A549 (cell line): ENCODE data around the gene CD9.
A peak's percentile ranks its signal among the peaks of the same experiment; 100 is the strongest.

Experiments used
- CTCF ChIP-seq: fragments of >200 bp; sonication (Bioruptor Twin); formaldehyde crosslinking; IDR thresholded peaks from 3 replicates; pipeline ENCODE4 v1.5.1; 2016
- EHMT2 ChIP-seq: fragments of 200-600 bp; sonication (generic); IDR thresholded peaks from 2 replicates; pipeline ENCODE4 v1.6.1; 2016; ENCODE audit warnings: antibody characterized with exemption, low read depth, mild to moderate bottlenecking, moderate library complexity
- HEYL ChIP-seq: fragments of 250-450 bp; sonication (Bioruptor Pico); IDR thresholded peaks from 2 replicates; pipeline ENCODE4 v1.8.0; 2021; ENCODE audit warnings: mild to moderate bottlenecking, moderate library complexity
- JUN ChIP-seq, 2 experiments: fragments of >200 bp; sonication (Bioruptor Twin); formaldehyde crosslinking; IDR thresholded peaks; 2 replicates in 1 of 2; 3 replicates in 1 of 2; pipeline ENCODE4 v1.6.1; 2016 to 2017
- RAD21 ChIP-seq, 2 experiments: fragments of >200 bp in 1 of 2; sonication (Bioruptor Twin) in 1 of 2; formaldehyde crosslinking in 1 of 2; IDR thresholded peaks in 1 of 2; conservative IDR thresholded peaks in 1 of 2; 2 replicates in 1 of 2; 3 replicates in 1 of 2; pipeline ENCODE4 v1.6.1; 2012 to 2018; ENCODE audit warnings: inconsistent platforms in 1 of 2

GRCh38 chr12:6278439-6279255 lies 78.4 kb downstream of the CD9 start:
- TF ChIP-seq CTCF (peak; percentile 94), EHMT2 (no peak), RAD21 (conservative IDR thresholded peaks at IDR 0.05 in 1 of 2, IDR thresholded peaks at IDR 0.05 in 1 of 2) (peak; percentile 63 to 95), HEYL (CRISPR knock-in tag) (no peak), JUN (IDR thresholded peaks at IDR 0.05) (peak; percentile 62 to 89; a peak in 4 of 5 replicates)
